ENCODE data around the gene MPST.

Gene MPST

DNA sequence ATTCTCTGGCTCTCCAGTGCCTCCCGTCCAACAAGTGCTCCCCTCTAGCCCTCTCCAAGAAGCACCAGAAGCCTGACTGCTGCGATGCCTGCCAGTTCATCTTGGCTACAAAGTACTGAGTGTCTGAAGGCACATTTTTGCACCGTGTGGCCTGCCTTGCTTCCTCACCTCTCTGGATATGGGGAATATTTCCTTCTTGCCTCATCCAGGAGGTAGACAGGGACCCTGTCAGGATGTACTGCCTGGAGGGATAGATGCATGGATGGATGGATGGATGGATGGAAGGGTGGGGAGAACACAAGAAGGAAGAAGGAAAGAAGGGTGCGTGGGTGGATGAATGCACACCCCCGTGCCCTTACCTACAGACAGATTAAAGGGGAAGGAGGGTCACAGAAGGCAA lies 59.6 kb downstream of the MPST start:
- no peak for DNase-seq (ENCODE audit: low read depth in 2 of 2)
